Suprapubic skin (tissue), 4 donors: ENCODE results near the gene SLC11A2. TPM values are rescaled to one million over a fixed set of nuclear protein-coding genes. Genes with fewer than 3 reads are reported as not detected.

ENCODE experiments used
- DNase-seq, 2 donors: peaks; one replicate each; pipeline ENCODE4 v3.0.0-alpha.2; 2019; ENCODE audit warnings: low spot score in 2 of 2
- H3K27ac ChIP-seq: fragments of 200-600 bp; sonication (generic); one replicate; pipeline ENCODE4 v1.5.1; 2019
- H3K27me3 ChIP-seq: fragments of 200-600 bp; sonication (generic); one replicate; pipeline ENCODE4 v1.5.1; 2019
- H3K36me3 ChIP-seq: fragments of 200-600 bp; sonication (generic); one replicate; pipeline ENCODE4 v1.5.1; 2019
- H3K4me1 ChIP-seq: fragments of 200-600 bp; sonication (generic); one replicate; pipeline ENCODE4 v1.5.1; 2019
- H3K4me3 ChIP-seq: fragments of 200-600 bp; sonication (generic); one replicate; pipeline ENCODE4 v1.5.1; 2019; ENCODE audit warnings: mild to moderate bottlenecking
- H3K9me3 ChIP-seq: fragments of 200-600 bp; sonication (generic); one replicate; pipeline ENCODE4 v1.5.1; 2019
- EP300 ChIP-seq: sonication (generic); formaldehyde crosslinking; IDR thresholded peaks from one replicate; pipeline ENCODE4 v1.6.1; 2017; ENCODE audit warnings: antibody characterized with exemption
- POLR2A ChIP-seq, 2 donors: fragments of 450-650 bp; IDR thresholded peaks; one replicate each; pipeline ENCODE4 v1.6.1; 2017; ENCODE audit warnings: antibody characterized with exemption in 2 of 2, mild to moderate bottlenecking in 2 of 2, moderate library complexity in 2 of 2
- POLR2AphosphoS5 ChIP-seq, 3 donors: sonication (generic); formaldehyde crosslinking; IDR thresholded peaks; one replicate each; pipeline ENCODE4 v1.6.1; 2017; ENCODE audit warnings: antibody characterized with exemption in 3 of 3
- WGBS: methylation state at CpG from one replicate; pipeline ENCODE4 v1.1.5; 2018; 5-methylcytosine and 5-hydroxymethylcytosine counted together
- total RNA-seq, 4 donors: library from RNA; depleted of rRNA; stranded (reverse); fragments of >200 nt; gene quantifications; one replicate each; pipeline ENCODE4 v1.1.0, GENCODE V29; 2016
- TF ChIP-seq, protein P1 (sequence below), 2 donors: fragments of 200-600 bp in 1 of 2; fragments of 450-650 bp in 1 of 2; sonication (generic) in 1 of 2; IDR thresholded peaks; one replicate each; pipeline ENCODE4 v1.5.1; 2016 to 2019; ENCODE audit warnings: antibody characterized with exemption in 2 of 2, mild to moderate bottlenecking in 1 of 2, moderate library complexity in 1 of 2

Gene SLC11A2
- total RNA-seq, 4 donors from 2014 or later, result 39.0 to 108 (median 60.2) TPM

DNA sequence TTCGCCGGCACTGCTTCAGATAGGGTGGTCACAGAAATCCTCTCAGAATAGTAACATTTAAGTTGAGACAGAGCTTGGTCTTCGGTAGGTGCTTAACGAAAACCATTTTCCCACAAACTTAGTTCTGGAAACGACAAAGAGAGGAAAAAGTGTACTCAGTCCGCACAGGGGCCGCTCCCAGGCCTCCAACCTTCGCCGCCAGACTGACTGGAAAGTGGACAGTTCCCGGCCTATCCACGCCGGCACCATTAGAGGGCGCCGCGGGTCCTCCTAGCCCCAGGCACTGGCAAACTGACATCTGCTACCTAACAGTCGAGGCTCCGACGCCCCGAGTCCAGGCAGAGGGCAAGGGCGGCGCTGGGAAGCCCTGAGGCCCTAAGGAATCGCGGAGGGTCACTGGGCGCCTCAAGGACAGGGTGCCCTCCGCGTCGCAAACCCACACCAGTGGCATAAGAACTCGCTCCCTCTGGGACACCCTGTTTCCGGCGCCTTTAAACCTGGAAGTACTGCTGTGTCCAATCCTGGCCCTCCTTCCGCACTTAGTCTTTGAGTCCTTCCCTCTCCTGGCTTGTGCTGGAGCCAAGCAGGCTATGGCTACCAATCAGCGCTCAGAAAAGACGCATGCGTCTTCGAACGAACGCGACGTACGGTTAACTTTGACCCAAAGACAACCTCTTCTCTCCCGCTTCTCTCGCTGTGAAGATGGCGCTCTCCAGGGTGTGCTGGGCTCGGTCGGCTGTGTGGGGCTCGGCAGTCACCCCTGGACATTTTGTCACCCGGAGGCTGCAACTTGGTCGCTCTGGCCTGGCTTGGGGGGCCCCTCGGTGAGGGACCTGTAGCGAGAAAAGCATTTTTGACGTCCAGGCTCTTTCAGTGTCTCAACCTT is 21.7 kb upstream of the SLC11A2 start, which contains the start of gene LETMD1:
LETMD1 (plus strand) TSS at position 673 of the 886 bp plus-strand sequence; CDS start at position 703, 30 bp downstream.
- H3K27ac ChIP-seq, result peak within 1 kb of the TSS; percentile 95
- H3K9me3 ChIP-seq, result no peaks in the 10 kb centered on the region
- WGBS, result 7% methylated on average over 26 of the region's 51 CpGs
- H3K27me3 ChIP-seq, result no peaks in the 10 kb centered on the region
- peaks cover 26% of the 10 kb centered on the region for H3K4me1 ChIP-seq
- TF ChIP-seq, protein P1, sequence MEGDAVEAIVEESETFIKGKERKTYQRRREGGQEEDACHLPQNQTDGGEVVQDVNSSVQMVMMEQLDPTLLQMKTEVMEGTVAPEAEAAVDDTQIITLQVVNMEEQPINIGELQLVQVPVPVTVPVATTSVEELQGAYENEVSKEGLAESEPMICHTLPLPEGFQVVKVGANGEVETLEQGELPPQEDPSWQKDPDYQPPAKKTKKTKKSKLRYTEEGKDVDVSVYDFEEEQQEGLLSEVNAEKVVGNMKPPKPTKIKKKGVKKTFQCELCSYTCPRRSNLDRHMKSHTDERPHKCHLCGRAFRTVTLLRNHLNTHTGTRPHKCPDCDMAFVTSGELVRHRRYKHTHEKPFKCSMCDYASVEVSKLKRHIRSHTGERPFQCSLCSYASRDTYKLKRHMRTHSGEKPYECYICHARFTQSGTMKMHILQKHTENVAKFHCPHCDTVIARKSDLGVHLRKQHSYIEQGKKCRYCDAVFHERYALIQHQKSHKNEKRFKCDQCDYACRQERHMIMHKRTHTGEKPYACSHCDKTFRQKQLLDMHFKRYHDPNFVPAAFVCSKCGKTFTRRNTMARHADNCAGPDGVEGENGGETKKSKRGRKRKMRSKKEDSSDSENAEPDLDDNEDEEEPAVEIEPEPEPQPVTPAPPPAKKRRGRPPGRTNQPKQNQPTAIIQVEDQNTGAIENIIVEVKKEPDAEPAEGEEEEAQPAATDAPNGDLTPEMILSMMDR (IDR thresholded peaks at IDR 0.05), result peak; percentile 88 to 90
- TF ChIP-seq EP300 (no peak), POLR2A (IDR thresholded peaks at IDR 0.05) (peak; percentile 52 to 59), POLR2AphosphoS5 (IDR thresholded peaks at IDR 0.05) (peak; percentile 13 to 85 (median 82))
- peak; percentile 94 to 95 for DNase-seq
- H3K36me3 ChIP-seq, result peaks cover 14% of the 10 kb centered on the region
- peak within 1 kb of the TSS; percentile 78 for H3K4me3 ChIP-seq

DNA sequence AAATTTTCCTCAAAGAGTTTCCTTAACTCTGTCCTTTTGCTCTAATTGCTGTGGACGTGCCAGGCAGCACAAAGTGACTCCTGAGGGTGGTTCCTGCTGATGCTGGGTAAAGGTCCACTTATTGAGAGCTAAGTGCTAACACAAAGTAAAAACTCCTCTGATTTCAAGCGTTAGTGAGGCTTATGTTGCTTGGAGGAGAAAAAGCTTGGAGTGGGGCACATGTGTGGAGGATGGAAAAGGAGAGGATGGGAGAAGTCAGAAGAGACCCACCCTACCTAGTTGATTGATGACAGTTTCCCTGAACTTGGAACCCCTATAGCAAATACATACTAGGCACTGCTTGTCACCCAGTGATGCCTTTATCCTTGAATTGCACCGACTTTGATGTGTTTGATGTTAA is 10.1 kb upstream of the SLC11A2 start:
- TF ChIP-seq, protein P1 (IDR thresholded peaks at IDR 0.05), result no peak
- TF ChIP-seq POLR2AphosphoS5 (IDR thresholded peaks at IDR 0.05), result no peak
- TF ChIP-seq POLR2A (IDR thresholded peaks at IDR 0.05), result no peak
- TF ChIP-seq EP300, result no peak
- no peaks in the 10 kb centered on the region for H3K27me3 ChIP-seq
- H3K36me3 ChIP-seq, result no peaks in the 10 kb centered on the region
- H3K27ac ChIP-seq, result no peak overlapping the region
- H3K4me3 ChIP-seq, result no peak overlapping the region
- 71% methylated on average over 3 of the region's 3 CpGs for WGBS
- DNase-seq, result no peak
- no peaks in the 10 kb centered on the region for H3K4me1 ChIP-seq
- no peaks in the 10 kb centered on the region for H3K9me3 ChIP-seq

DNA sequence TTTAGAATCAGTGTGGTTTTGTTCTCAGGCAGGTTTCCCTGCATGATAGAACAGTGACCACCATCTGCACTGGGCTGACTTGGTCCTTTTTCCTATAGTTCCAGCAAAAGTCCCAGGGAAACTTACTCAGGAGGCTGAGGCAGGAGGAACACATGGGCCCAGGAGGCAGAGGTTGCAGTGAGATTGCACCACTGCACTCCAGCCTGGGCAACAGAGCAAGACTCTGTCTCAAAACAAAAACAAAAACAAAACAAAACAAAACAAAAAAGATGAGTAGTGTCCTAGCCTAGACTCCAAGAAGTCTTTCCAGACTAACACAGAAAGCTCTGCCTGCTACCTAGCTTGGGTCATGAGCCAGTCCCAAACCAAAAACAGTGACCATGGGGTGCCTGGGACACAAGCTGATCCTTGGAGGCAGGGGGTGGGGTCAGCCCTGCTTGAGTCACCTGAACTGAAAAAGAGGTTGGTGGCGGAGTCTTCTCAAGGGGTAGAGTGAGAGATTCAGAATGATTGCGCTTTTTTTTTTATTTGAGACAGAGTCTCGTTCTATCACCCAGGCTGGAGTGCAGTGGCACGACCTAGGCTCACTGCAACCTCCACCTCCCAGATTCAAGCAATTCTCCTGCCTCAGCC is 7.4 kb upstream of the SLC11A2 start:
- 96% methylated on average over 4 of the region's 4 CpGs for WGBS
- Histone ChIP-seq H3K27me3 (no peaks in the 10 kb centered on the region), H3K9me3 (no peaks in the 10 kb centered on the region), H3K27ac (no peak overlapping the region), H3K4me3 (no peak overlapping the region), H3K4me1 (peaks cover 4% of the 10 kb centered on the region), H3K36me3 (no peaks in the 10 kb centered on the region)
- TF ChIP-seq, protein P1 (IDR thresholded peaks at IDR 0.05), result no peak
- TF ChIP-seq EP300 (no peak), POLR2AphosphoS5 (IDR thresholded peaks at IDR 0.05) (no peak), POLR2A (IDR thresholded peaks at IDR 0.05) (no peak)
- no peak for DNase-seq

DNA sequence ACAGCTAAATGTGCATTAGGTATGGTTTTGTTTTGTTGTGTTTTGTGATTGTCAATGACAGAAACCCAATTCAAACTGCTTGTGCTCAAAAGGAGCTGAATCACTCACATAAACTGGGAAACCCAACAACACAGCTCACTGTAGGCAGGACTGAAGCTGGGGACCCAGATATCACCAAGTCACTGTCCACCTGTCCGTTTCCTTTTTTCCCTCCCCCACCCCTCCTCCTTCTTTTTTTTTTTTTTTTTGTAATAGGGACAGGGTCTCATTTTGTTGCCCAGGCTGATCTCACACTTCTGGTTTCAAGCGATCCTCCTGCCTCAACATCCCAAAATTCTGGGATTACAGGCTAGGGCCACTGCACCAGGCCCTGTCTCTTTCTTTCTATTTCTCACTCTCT is 6.9 kb upstream of the SLC11A2 start:
- H3K27me3 ChIP-seq, result no peaks in the 10 kb centered on the region
- WGBS, result 98% methylated on average over 2 of the region's 2 CpGs
- H3K9me3 ChIP-seq, result no peaks in the 10 kb centered on the region
- DNase-seq, result no peak
- H3K4me1 ChIP-seq, result peaks cover 8% of the 10 kb centered on the region
- H3K36me3 ChIP-seq, result no peaks in the 10 kb centered on the region
- no peak for TF ChIP-seq EP300
- TF ChIP-seq, protein P1 (IDR thresholded peaks at IDR 0.05), result no peak
- no peak for TF ChIP-seq POLR2AphosphoS5 (IDR thresholded peaks at IDR 0.05)
- TF ChIP-seq POLR2A (IDR thresholded peaks at IDR 0.05), result no peak
- no peak overlapping the region for H3K4me3 ChIP-seq
- H3K27ac ChIP-seq, result no peak overlapping the region

DNA sequence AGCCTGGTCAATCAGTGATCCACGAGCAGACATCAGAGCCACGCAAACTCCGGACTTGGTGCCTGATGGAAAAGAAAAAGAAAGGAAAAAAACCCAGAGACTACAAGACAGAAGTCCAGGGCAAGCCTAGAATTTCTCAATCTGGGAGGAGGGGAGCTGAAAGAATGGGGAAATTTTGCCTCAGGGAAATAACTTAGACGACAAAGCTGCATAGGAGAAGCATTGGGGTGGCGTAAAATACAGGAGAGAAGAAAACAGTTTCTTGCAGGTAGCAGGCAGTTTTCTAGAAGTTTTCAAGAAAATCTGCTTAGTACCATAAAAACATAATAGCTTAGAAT is 2.6 kb upstream of the SLC11A2 start:
- WGBS, result 31% methylated on average over 5 of the region's 5 CpGs
- no peak for TF ChIP-seq POLR2A (IDR thresholded peaks at IDR 0.05)
- TF ChIP-seq EP300, result no peak
- TF ChIP-seq, protein P1 (IDR thresholded peaks at IDR 0.05), result no peak
- TF ChIP-seq POLR2AphosphoS5 (IDR thresholded peaks at IDR 0.05), result no peak
- no peak for DNase-seq
- H3K4me1 ChIP-seq, result peaks cover 34% of the 10 kb centered on the region
- no peaks in the 10 kb centered on the region for H3K27me3 ChIP-seq
- H3K9me3 ChIP-seq, result no peaks in the 10 kb centered on the region
- no peaks in the 10 kb centered on the region for H3K36me3 ChIP-seq
- no peak overlapping the region for H3K4me3 ChIP-seq
- H3K27ac ChIP-seq, result peak overlapping the region; percentile 43
